ENCODE data around the gene SCIN. TPM values are rescaled to one million over a fixed set of nuclear protein-coding genes. Genes with fewer than 3 reads are reported as not detected.

The SCIN gene
- total and polyA plus RNA-seq, 2 of the 8 experiments (the other 6 are each of a cell fraction or from before 2014, with no cell fraction given): 0.47 to 1.9 TPM

DNA sequence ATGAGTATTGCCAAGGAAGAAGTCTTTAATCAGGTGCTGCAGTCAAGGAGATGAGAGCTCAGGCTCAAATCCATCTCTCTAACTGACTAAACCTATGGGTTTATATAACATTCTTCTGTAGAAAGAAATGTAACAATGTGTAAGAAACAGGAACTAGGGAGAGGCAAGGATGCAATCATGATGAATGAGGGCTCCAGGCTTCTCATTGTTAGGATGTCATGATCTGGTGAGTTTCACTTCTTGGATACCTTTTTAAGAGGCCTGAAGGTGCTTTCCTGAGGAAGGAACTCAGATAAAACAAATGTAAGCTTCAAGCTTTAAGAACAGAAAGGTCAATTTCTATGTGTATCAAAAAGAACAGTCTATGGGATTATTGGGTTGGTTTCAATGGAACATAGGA, 30.8 kb upstream of the SCIN start:
- DNase-seq (ENCODE audit: low read depth in 1 of 2, low spot score in 2 of 2) (no peak), FAIRE-seq (no peak)
- Histone ChIP-seq H3K36me3 (ENCODE audit: control insufficient read depth in 2 of 4, insufficient read depth in 4 of 4, low read length in 3 of 4) (no peaks in the 10 kb centered on the region; a peak in 1 of 8 replicates), H2BK20ac (ENCODE audit: low read length) (no peak overlapping the region), H3K9ac (replicated peaks in 1 of 4; ENCODE audit: extremely low read depth in 1 of 4, low read depth in 3 of 4, low read length in 3 of 4) (no peak overlapping the region), H2BK15ac (ENCODE audit: low read length) (no peak overlapping the region), H3K4me2 (ENCODE audit: insufficient read depth in 1 of 2, low read depth in 2 of 2, low read length in 2 of 2) (no peak overlapping the region), H3K23me2 (ENCODE audit: low read depth, low read length) (no peaks in the 10 kb centered on the region), H3K14ac (ENCODE audit: insufficient read length) (no peak overlapping the region), H2BK5ac (ENCODE audit: low read depth, low read length) (no peak overlapping the region), H3K4me3 (ENCODE audit: extremely low read depth in 1 of 4, insufficient read depth in 2 of 4, low read depth in 3 of 4, low read length in 4 of 4) (no peak overlapping the region), H3K79me1 (ENCODE audit: low read depth, low read length) (no peaks in the 10 kb centered on the region), H3K27ac (ENCODE audit: low read depth, low read length) (no peak overlapping the region), H3K4me1 (replicated peaks in 1 of 4; ENCODE audit: control insufficient read depth in 3 of 4, insufficient read depth in 4 of 4, low read length in 3 of 4) (no peaks in the 10 kb centered on the region), H3K9me3 (ENCODE audit: insufficient read depth in 2 of 2, low read depth in 1 of 2, low read length in 1 of 2) (peaks cover 8 to 14% of the 10 kb centered on the region in 2 experiments; a peak in 3 of 4 replicates), H4K91ac (replicated peaks; ENCODE audit: insufficient read length, low read length) (no peak overlapping the region), H3K56ac (replicated peaks; ENCODE audit: insufficient read length, low read depth, low read length) (no peak overlapping the region), H3K18ac (ENCODE audit: extremely low read depth, low read length) (no peak overlapping the region), H4K5ac (ENCODE audit: insufficient read length, low read depth, low read length) (no peak overlapping the region), H3K4ac (replicated peaks; ENCODE audit: insufficient read length, low read depth, low read length) (no peak overlapping the region), H2AFZ (ENCODE audit: low read length) (no peak overlapping the region), H4K8ac (ENCODE audit: extremely low read depth, insufficient read depth, low read length) (no peak overlapping the region), H4K20me1 (replicated peaks in 1 of 2; ENCODE audit: control insufficient read depth in 1 of 2, insufficient read depth in 2 of 2, low read length in 2 of 2) (no peaks in the 10 kb centered on the region), H2BK120ac (replicated peaks; ENCODE audit: low read depth, low read length) (no peak overlapping the region), H3K23ac (ENCODE audit: insufficient read length) (no peak overlapping the region), H3K79me2 (ENCODE audit: control insufficient read depth in 1 of 2, insufficient read depth in 2 of 2, low read length in 2 of 2) (no peaks in the 10 kb centered on the region), H3K27me3 (replicated peaks in 1 of 4; ENCODE audit: control insufficient read depth in 3 of 4, extremely low read depth in 1 of 4, insufficient read depth in 3 of 4, low read length in 3 of 4) (no peaks in the 10 kb centered on the region), H2AK5ac (ENCODE audit: low read depth, low read length) (no peak overlapping the region), H2BK12ac (ENCODE audit: low read depth, low read length) (no peak overlapping the region)
- ChIA-PET CTCF (ENCODE audit: partially characterized antibody) (interaction anchor here (1.0 kb wide), 1 partner anchor 15 kb away, joined by 3 read pairs; no protein-coding TSS in a partner anchor), POLR2A (ENCODE audit: partially characterized antibody) (no interaction called here)
- TF ChIP-seq POLR2A (IDR thresholded peaks at IDR 0.05; ENCODE audit: control extremely low read depth in 1 of 2, low read depth in 2 of 2, low read length in 2 of 2) (no peak), TBP (IDR thresholded peaks at IDR 0.05; ENCODE audit: low read depth, low read length) (no peak), GABPA (IDR thresholded peaks at IDR 0.05; ENCODE audit: borderline replicate concordance, insufficient read depth, low read length) (no peak), CREB1 (IDR thresholded peaks at IDR 0.05) (no peak)
